ENCODE data around the gene GOLGA1. TPM values are rescaled to one million over a fixed set of nuclear protein-coding genes. Genes with fewer than 3 reads are reported as not detected.
"Not testable (repeated sequence)": the region's sequence is repeated elsewhere in the genome, so short reads cannot be mapped to it uniquely, and the experiment has no call there.

Gene GOLGA1
- total and polyA plus RNA-seq, 3 donors from 2014 or later = 36.1 to 54.2 (median 36.7) TPM

- no peak for DNase-seq
- 48 to 53% methylated on average over 2 of the region's 2 CpGs for WGBS, 2 donors
- Histone ChIP-seq H3K27me3 (no peaks in the 10 kb centered on the region), H3K4me3 (no peak overlapping the region), H3K9me3 (no peaks in the 10 kb centered on the region), H3K4me1 (no peaks in the 10 kb centered on the region), H3K27ac (no peak overlapping the region), H3K36me3 (ENCODE audit: low read depth, missing control alignments) (no peaks in the 10 kb centered on the region)
- TF ChIP-seq CTCF (IDR thresholded peaks at IDR 0.05) (no peak), POLR2A (IDR thresholded peaks at IDR 0.05) (no peak)
- intact Hi-C loops (cut with DNase I; ENCODE audit: low total_unique reads) = no loop called here
Observed at GRCh38 chr9:124964604-124965003, 23.7 kb upstream of the GOLGA1 start.

- no peak for TF ChIP-seq POLR2A (IDR thresholded peaks at IDR 0.05)
- TF ChIP-seq CTCF (IDR thresholded peaks at IDR 0.05) = no peak
- DNase-seq = no peak
- WGBS, 2 donors = 90 to 93% methylated on average over 2 of the region's 2 CpGs
- no peak overlapping the region for H3K27ac ChIP-seq
- no peaks in the 10 kb centered on the region for H3K4me1 ChIP-seq
- H3K9me3 ChIP-seq = no peaks in the 10 kb centered on the region
- H3K27me3 ChIP-seq = no peaks in the 10 kb centered on the region
- no peak overlapping the region for H3K4me3 ChIP-seq
- intact Hi-C loops (cut with DNase I; ENCODE audit: low total_unique reads) = no loop called here
- H3K36me3 ChIP-seq (ENCODE audit: low read depth, missing control alignments) = no peaks in the 10 kb centered on the region
Observed at GRCh38 chr9:124964056-124964455, 23.2 kb upstream of the GOLGA1 start.

GRCh38 chr9:124960409-124960752 is 19.5 kb upstream of the GOLGA1 start:
- intact Hi-C loops (cut with DNase I; ENCODE audit: low total_unique reads) = no loop called here
- Histone ChIP-seq H3K4me1 (no peaks in the 10 kb centered on the region), H3K9me3 (no peaks in the 10 kb centered on the region), H3K27me3 (no peaks in the 10 kb centered on the region), H3K36me3 (ENCODE audit: low read depth, missing control alignments) (no peaks in the 10 kb centered on the region), H3K27ac (no peak overlapping the region), H3K4me3 (no peak overlapping the region)
- WGBS, 2 donors = 84 to 96% methylated on average over 2 of the region's 2 CpGs
- no peak for DNase-seq
- TF ChIP-seq CTCF (IDR thresholded peaks at IDR 0.05) = no peak
- TF ChIP-seq POLR2A (IDR thresholded peaks at IDR 0.05) = no peak

GRCh38 chr9:124959671-124960408 is 19.0 kb upstream of the GOLGA1 start:
- H3K27me3 ChIP-seq; H3K4me3 ChIP-seq; intact Hi-C loops (cut with DNase I; ENCODE audit: low total_unique reads); H3K4me1 ChIP-seq; H3K9me3 ChIP-seq; H3K27ac ChIP-seq; DNase-seq; H3K36me3 ChIP-seq (ENCODE audit: low read depth, missing control alignments): not testable (repeated sequence)
- WGBS, 2 donors = 93 to 97% methylated on average over 9 of the region's 9 CpGs

- Histone ChIP-seq H3K4me3 (no peak overlapping the region), H3K4me1 (no peaks in the 10 kb centered on the region), H3K27me3 (no peaks in the 10 kb centered on the region), H3K27ac (no peak overlapping the region), H3K36me3 (ENCODE audit: low read depth, missing control alignments) (no peaks in the 10 kb centered on the region), H3K9me3 (no peaks in the 10 kb centered on the region)
- no peak for DNase-seq
- 67 to 100% methylated on average over 1 of the region's 1 CpG for WGBS, 2 donors
- TF ChIP-seq CTCF (IDR thresholded peaks at IDR 0.05) = no peak
- TF ChIP-seq POLR2A (IDR thresholded peaks at IDR 0.05) = no peak
- intact Hi-C loops (cut with DNase I; ENCODE audit: low total_unique reads) = no loop called here
Observed at GRCh38 chr9:124954255-124954654, 13.4 kb upstream of the GOLGA1 start.
